ENCODE measurements around the gene PRKN. TPM values are rescaled to one million over a fixed set of nuclear protein-coding genes. Genes with fewer than 3 reads are reported as not detected.
A peak's percentile ranks its signal among the peaks of the same experiment; 100 is the strongest.

PRKN gene
- total and polyA plus RNA-seq, 9 of the 15 experiments (the other 6 are each of a cell fraction or from before 2014, with no cell fraction given), result 0.03 to 0.96 (median 0.15) TPM; not detected in 2

- CTCF ChIA-PET (ENCODE audit: low intra/inter-chr PET ratio), result no interaction called here
- no peaks in the 10 kb centered on the region for H4K20me1 ChIP-seq (replicated peaks; ENCODE audit: control insufficient read depth, insufficient read depth, low read length)
- in situ Hi-C loops (cut with MboI), result no loop called here
- peaks cover 13 to 23% of the 10 kb centered on the region in 2 experiments; a peak in 4 of 5 replicates for H3K27me3 ChIP-seq (ENCODE audit: control insufficient read depth in 2 of 2, insufficient read depth in 2 of 2, low read length in 2 of 2)
- peaks cover 3 to 16% of the 10 kb centered on the region in 2 experiments; a peak in 3 of 5 replicates for H3K4me1 ChIP-seq (replicated peaks in 1 of 2; ENCODE audit: control insufficient read depth in 2 of 2, insufficient read depth in 2 of 2, low read length in 2 of 2)
- H3K4me2 ChIP-seq (ENCODE audit: insufficient read depth, low read length), result no peak overlapping the region
- ATAC-seq (no peak; the same call in 1 of the 3 replicates), FAIRE-seq (no peak), DNase-seq (ENCODE audit: extremely low read depth in 1 of 4, low spot score in 3 of 4) (no peak)
- H3K9me1 ChIP-seq (ENCODE audit: control insufficient read depth, insufficient read depth, low read length), result no peaks in the 10 kb centered on the region
- no peak overlapping the region for H3K27ac ChIP-seq (ENCODE audit: extremely low read depth, low read depth, low read length)
- peaks cover 11% of the 10 kb centered on the region for H3K9me3 ChIP-seq (replicated peaks; ENCODE audit: control insufficient read depth, insufficient read depth, low read depth, low read length)
- no TSS peak for BruUV-seq (replicated peaks)
- H3K36me3 ChIP-seq (ENCODE audit: control insufficient read depth, insufficient read depth, low read length), result no peaks in the 10 kb centered on the region
- H2AFZ ChIP-seq (ENCODE audit: low read depth, low read length), result peak overlapping the region; percentile 52; the same call in 1 of the 2 replicates
- 5% methylated on average over 6 of the region's 6 CpGs for WGBS (ENCODE audit: insufficient coverage, low coverage, missing lambda C conversion rate)
- no peak for TF ChIP-seq ZNF12 (CRISPR knock-in tag; IDR thresholded peaks at IDR 0.05)
- no peak overlapping the region for H3K4me3 ChIP-seq
- H3K9ac ChIP-seq (ENCODE audit: insufficient read depth in 1 of 2, low read depth in 2 of 2, low read length in 2 of 2), result no peak overlapping the region
- H3K79me2 ChIP-seq (ENCODE audit: control insufficient read depth, insufficient read depth, low read length), result no peaks in the 10 kb centered on the region
- intact Hi-C loops (cut with micrococcal nuclease), result no loop called here
- POLR2A ChIA-PET, result interaction anchor here (0.6 to 1.0 kb wide), 2 partner anchors 8 to 9 kb away, joined by 3 to 4 read pairs; no protein-coding TSS in a partner anchor
Measured at GRCh38 chr6:161410076-161410475, 1317.5 kb downstream of the PRKN start.

- H2AFZ ChIP-seq (ENCODE audit: low read depth, low read length), result peak overlapping the region; percentile 52
- no peak for ATAC-seq
- FAIRE-seq, result no peak
- H3K4me2 ChIP-seq (ENCODE audit: insufficient read depth, low read length), result no peak overlapping the region
- ChIA-PET CTCF (ENCODE audit: low intra/inter-chr PET ratio) (no interaction called here), POLR2A (no interaction called here)
- DNase-seq (ENCODE audit: extremely low read depth in 1 of 4, low spot score in 3 of 4), result no peak
- H3K9me1 ChIP-seq (ENCODE audit: control insufficient read depth, insufficient read depth, low read length), result no peaks in the 10 kb centered on the region
- 15% methylated on average over 7 of the region's 7 CpGs for WGBS (ENCODE audit: insufficient coverage, low coverage, missing lambda C conversion rate)
- peaks cover 7 to 16% of the 10 kb centered on the region in 2 experiments; a peak in 4 of 5 replicates for H3K27me3 ChIP-seq (ENCODE audit: control insufficient read depth in 2 of 2, insufficient read depth in 2 of 2, low read length in 2 of 2)
- no peaks in the 10 kb centered on the region for H3K79me2 ChIP-seq (ENCODE audit: control insufficient read depth, insufficient read depth, low read length)
- H4K20me1 ChIP-seq (replicated peaks; ENCODE audit: control insufficient read depth, insufficient read depth, low read length), result no peaks in the 10 kb centered on the region
- no TSS peak for BruUV-seq (replicated peaks)
- no peak overlapping the region for H3K9ac ChIP-seq (ENCODE audit: insufficient read depth in 1 of 2, low read depth in 2 of 2, low read length in 2 of 2)
- H3K9me3 ChIP-seq (replicated peaks; ENCODE audit: control insufficient read depth, insufficient read depth, low read depth, low read length), result peaks cover 11% of the 10 kb centered on the region
- in situ Hi-C loops (cut with MboI) (no loop called here), intact Hi-C loops (cut with micrococcal nuclease) (no loop called here)
- H3K36me3 ChIP-seq (ENCODE audit: control insufficient read depth, insufficient read depth, low read length), result no peaks in the 10 kb centered on the region
- H3K4me1 ChIP-seq (replicated peaks in 1 of 2; ENCODE audit: control insufficient read depth in 2 of 2, insufficient read depth in 2 of 2, low read length in 2 of 2), result peaks cover 3 to 15% of the 10 kb centered on the region in 2 experiments; a peak in 3 of 5 replicates
- H3K27ac ChIP-seq (ENCODE audit: extremely low read depth, low read depth, low read length), result no peak overlapping the region
- no peak overlapping the region for H3K4me3 ChIP-seq
- no peak for TF ChIP-seq ILK (tag; IDR thresholded peaks at IDR 0.05; ENCODE audit: borderline replicate concordance, low read depth)
- TF ChIP-seq ZKSCAN3 (CRISPR knock-in tag; IDR thresholded peaks at IDR 0.05), result no peak
- no peak for TF ChIP-seq FOXM1 (IDR thresholded peaks at IDR 0.05; ENCODE audit: low read depth)
- TF ChIP-seq FOXM1 (CRISPR knock-in tag; IDR thresholded peaks at IDR 0.05; ENCODE audit: low read depth), result no peak
- no peak for TF ChIP-seq SRSF1 (IDR thresholded peaks at IDR 0.05; ENCODE audit: low read depth, low read length)
- no peak for TF ChIP-seq PHF21A (IDR thresholded peaks at IDR 0.05; ENCODE audit: borderline replicate concordance, low read depth)
- TF ChIP-seq TFE3 (CRISPR knock-in tag; IDR thresholded peaks at IDR 0.05), result peak; percentile 4; the same call in 1 of the 2 replicates
- no peak for TF ChIP-seq MAZ (CRISPR knock-in tag; conservative IDR thresholded peaks at IDR 0.05 in 1 of 2, IDR thresholded peaks at IDR 0.05 in 1 of 2)
- TF ChIP-seq TAF1 (IDR thresholded peaks at IDR 0.05; ENCODE audit: control insufficient read depth, extremely low read depth, insufficient read depth, low read length, severe bottlenecking), result no peak
- TF ChIP-seq USF2 (CRISPR knock-in tag; IDR thresholded peaks at IDR 0.05), result peak; percentile 45; the same call in 1 of the 2 replicates
Measured at GRCh38 chr6:161409353-161409752, 1318.2 kb downstream of the PRKN start.
